ENCODE data around the gene ZSWIM8.

Gene ZSWIM8

GRCh38 chr10:73800560-73801252, 15.3 kb downstream of the ZSWIM8 start:
- intact Hi-C loops (cut with DNase I; ENCODE audit: low total_unique reads) = no loop called here
- DNase-seq = no peak
- H3K36me3 ChIP-seq = peaks cover 88 to 100% (median 96%) of the 10 kb centered on the region in 3 donors
- no peaks in the 10 kb centered on the region for H3K27me3 ChIP-seq
- no peaks in the 10 kb centered on the region for H3K9me3 ChIP-seq
- H3K4me1 ChIP-seq = no peaks in the 10 kb centered on the region
- no peak for TF ChIP-seq CTCF (IDR thresholded peaks at IDR 0.05)
- no peak overlapping the region for H3K4me3 ChIP-seq
- H3K27ac ChIP-seq = no peak overlapping the region

- H3K9me3 ChIP-seq = no peaks in the 10 kb centered on the region
- no peak for DNase-seq
- no peak overlapping the region for H3K4me3 ChIP-seq
- intact Hi-C loops (cut with DNase I; ENCODE audit: low total_unique reads) = no loop called here
- no peak for TF ChIP-seq CTCF (IDR thresholded peaks at IDR 0.05)
- no peaks in the 10 kb centered on the region for H3K4me1 ChIP-seq
- peaks cover 87 to 100% (median 96%) of the 10 kb centered on the region in 3 donors for H3K36me3 ChIP-seq
- H3K27ac ChIP-seq = no peak overlapping the region
- H3K27me3 ChIP-seq = no peaks in the 10 kb centered on the region
These were observed 15.8 kb downstream of the ZSWIM8 start for GRCh38 chr10:73801253-73801590.

GRCh38 chr10:73802276-73802991, 17.0 kb downstream of the ZSWIM8 start:
- peaks cover 86 to 100% (median 96%) of the 10 kb centered on the region in 3 donors for H3K36me3 ChIP-seq
- no peak for DNase-seq

GRCh38 chr10:73803680-73804286, 18.4 kb downstream of the ZSWIM8 start:
- intact Hi-C loops (cut with DNase I; ENCODE audit: low total_unique reads) = no loop called here
- Histone ChIP-seq H3K4me1 (peaks cover 0 to 13% (median 3%) of the 10 kb centered on the region in 4 donors), H3K9me3 (no peaks in the 10 kb centered on the region), H3K27me3 (no peaks in the 10 kb centered on the region), H3K36me3 (peaks cover 78 to 100% (median 94%) of the 10 kb centered on the region in 3 donors), H3K4me3 (no peak overlapping the region), H3K27ac (no peak overlapping the region)
- no peak for TF ChIP-seq CTCF (IDR thresholded peaks at IDR 0.05)
- no peak for DNase-seq

More at GRCh38 chr10:73802276-73802991, 17.0 kb downstream of the ZSWIM8 start:
- H3K27ac ChIP-seq = no peak overlapping the region
- H3K27me3 ChIP-seq = no peaks in the 10 kb centered on the region
- intact Hi-C loops (cut with DNase I; ENCODE audit: low total_unique reads) = no loop called here
- TF ChIP-seq CTCF (IDR thresholded peaks at IDR 0.05) = no peak
- H3K4me3 ChIP-seq = no peak overlapping the region
- peaks cover 0 to 7% (median 3%) of the 10 kb centered on the region in 4 donors for H3K4me1 ChIP-seq
- no peaks in the 10 kb centered on the region for H3K9me3 ChIP-seq

- Histone ChIP-seq H3K36me3 (peaks cover 59 to 78% (median 70%) of the 10 kb centered on the region in 3 donors), H3K9me3 (no peaks in the 10 kb centered on the region), H3K4me1 (peaks cover 0 to 27% (median 17%) of the 10 kb centered on the region in 4 donors), H3K4me3 (no peak overlapping the region), H3K27me3 (no peaks in the 10 kb centered on the region), H3K27ac (no peak overlapping the region)
- no peak for DNase-seq
- intact Hi-C loops (cut with DNase I; ENCODE audit: low total_unique reads) = no loop called here
- TF ChIP-seq CTCF (IDR thresholded peaks at IDR 0.05) = no peak
These were observed 21.0 kb downstream of the ZSWIM8 start for GRCh38 chr10:73806176-73806950.

All from tibial artery (tissue), 4 donors.